K562 (cell line): ENCODE measurements around the gene NOP14. TPM values are rescaled to one million over a fixed set of nuclear protein-coding genes. Genes with fewer than 3 reads are reported as not detected.

ENCODE experiments used
- ATAC-seq: fragments of 200-7000 bp; cut with Tn5 transposase; 3 replicates; pipeline ENCODE4 v1.9.1; 2020; ENCODE audit warnings: moderate library complexity
- BruUV-seq: library from RNA; stranded (reverse); fragments of 400-500 nt; replicated peaks from 2 replicates; lab custom pipeline; 2021; lab: Mats Ljungman, UMichigan
- CTCF ChIA-PET: fragments of 300-600 bp; formaldehyde crosslinking; extraction: SDS; loops from one replicate; lab custom pipeline; 2021; ENCODE audit warnings: low intra/inter-chr PET ratio; lab: Yijun Ruan, JAX
- POLR2A ChIA-PET: fragments of 300-600, 350-650 bp; sonication (Branson Sonifier 250); formaldehyde crosslinking; extraction: SDS; loops from one replicate; lab custom pipeline; 2021; ENCODE audit warnings: antibody characterized with exemption, inconsistent platforms; lab: Yijun Ruan, JAX
- DNase-seq, 4 experiments: peaks; one replicate each; pipeline versions ENCODE4 v3.0.0 to v3.0.0-alpha.2; 2011 to 2018; ENCODE audit warnings: low spot score in 3 of 4, mixed read lengths in 3 of 4; ENCODE audit errors: extremely low read depth in 1 of 4
- FAIRE-seq: peaks from 2 replicates; lab custom pipeline; 2011; peaks lifted over from hg19 to GRCh38; lab: Jason Lieb, UNC
- H2AFZ ChIP-seq: 2 replicates; pipeline ENCODE4 v1.6.0; 2011; ENCODE audit warnings: low read depth, low read length, control low read depth, inconsistent platforms
- H3K27ac ChIP-seq: fragments of 200-600 bp; 3 replicates; pipeline ENCODE4 v1.8.0; 2011; ENCODE audit warnings: low read depth, mild to moderate bottlenecking, control low read depth, inconsistent platforms, low read length, moderate library complexity, mixed read lengths; ENCODE audit errors: extremely low read depth
- H3K27me3 ChIP-seq, 2 experiments: fragments of 300-600 bp in 1 of 2; 2 replicates in 1 of 2; 3 replicates in 1 of 2; pipeline versions ENCODE4 v1.6.0 to v1.8.0; 2011; ENCODE audit warnings: inconsistent platforms in 2 of 2, low read length in 2 of 2, mild to moderate bottlenecking in 1 of 2, mixed read lengths in 1 of 2, moderate library complexity in 1 of 2; ENCODE audit not compliant: control insufficient read depth in 2 of 2, insufficient read depth in 2 of 2
- H3K36me3 ChIP-seq: fragments of 300-600 bp; 3 replicates; pipeline ENCODE4 v1.8.0; 2011; ENCODE audit warnings: mild to moderate bottlenecking, low read length, inconsistent platforms; ENCODE audit not compliant: control insufficient read depth, insufficient read depth
- H3K4me1 ChIP-seq, 2 experiments: fragments of 200-600 bp in 1 of 2; replicated peaks in 1 of 2; 2 replicates in 1 of 2; 3 replicates in 1 of 2; pipeline versions ENCODE4 v1.5.1 to v1.8.0; 2011; ENCODE audit warnings: inconsistent platforms in 2 of 2, low read length in 2 of 2, mild to moderate bottlenecking in 1 of 2, mixed read lengths in 1 of 2, moderate library complexity in 1 of 2; ENCODE audit not compliant: control insufficient read depth in 2 of 2, insufficient read depth in 2 of 2
- H3K4me2 ChIP-seq: 2 replicates; pipeline ENCODE4 v1.6.1; 2011; ENCODE audit warnings: low read length, control low read depth, inconsistent platforms, mixed read lengths; ENCODE audit not compliant: insufficient read depth
- H3K4me3 ChIP-seq: fragments of 200-600 bp; sonication (generic), shearing (Covaris generic); 2 replicates; pipeline ENCODE4 v1.5.1; 2016; ENCODE audit warnings: control low read depth, inconsistent platforms
- H3K79me2 ChIP-seq: fragments of 200-600 bp; 3 replicates; pipeline ENCODE4 v1.8.0; 2011; ENCODE audit warnings: low read length, inconsistent platforms; ENCODE audit not compliant: control insufficient read depth, insufficient read depth
- H3K9ac ChIP-seq, 2 experiments: 2 replicates each; pipeline versions ENCODE4 v1.6.0 to v1.6.1; 2011; ENCODE audit warnings: low read depth in 2 of 2, low read length in 2 of 2, control low read depth in 1 of 2, inconsistent platforms in 1 of 2, mild to moderate bottlenecking in 1 of 2, mixed read lengths in 1 of 2; ENCODE audit not compliant: insufficient read depth in 1 of 2
- H3K9me1 ChIP-seq: one replicate; pipeline ENCODE4 v1.6.0; 2011; ENCODE audit warnings: inconsistent platforms, mild to moderate bottlenecking, low read length, moderate library complexity; ENCODE audit not compliant: control insufficient read depth, insufficient read depth
- H3K9me3 ChIP-seq: replicated peaks from 2 replicates; pipeline ENCODE4 v1.5.1; 2011; ENCODE audit warnings: low read depth, low read length, inconsistent platforms; ENCODE audit not compliant: control insufficient read depth, insufficient read depth
- H4K20me1 ChIP-seq: replicated peaks from 2 replicates; pipeline ENCODE4 v1.6.1; 2011; ENCODE audit warnings: low read length, inconsistent platforms, mixed read lengths; ENCODE audit not compliant: control insufficient read depth, insufficient read depth
- HNRNPLL ChIP-seq: fragments of 200-400 bp; formaldehyde crosslinking; IDR thresholded peaks from 2 replicates; pipeline ENCODE4 v1.6.1; 2017; ENCODE audit warnings: low read length, low read depth, mild to moderate bottlenecking; ENCODE audit not compliant: poor library complexity, severe bottlenecking
- MYNN ChIP-seq, 2 experiments: sonication (generic); formaldehyde crosslinking in 1 of 2; IDR thresholded peaks; 2 replicates each; pipeline versions ENCODE4 v1.5.0 to v1.6.1; 2016 to 2020; ENCODE audit warnings: antibody characterized with exemption in 1 of 2, missing genetic modification reagents in 1 of 2
- NBN ChIP-seq: fragments of 450-650 bp; IDR thresholded peaks from 2 replicates; pipeline ENCODE4 v1.6.1; 2016; ENCODE audit warnings: low read depth, mild to moderate bottlenecking
- POLR2G ChIP-seq: fragments of 200-400 bp; formaldehyde crosslinking; IDR thresholded peaks from 2 replicates; pipeline ENCODE4 v1.6.1; 2017; ENCODE audit warnings: low read depth, mild to moderate bottlenecking, antibody characterized with exemption, low read length, moderate library complexity
- PREB ChIP-seq: sonication (generic); formaldehyde crosslinking; IDR thresholded peaks from 2 replicates; pipeline ENCODE4 v1.8.1; 2023; ENCODE audit warnings: mild to moderate bottlenecking, missing genetic modification reagents
- PTBP1 ChIP-seq: fragments of 200-400 bp; formaldehyde crosslinking; IDR thresholded peaks from 2 replicates; pipeline ENCODE4 v1.6.1; 2017; ENCODE audit warnings: low read depth, low read length
- SRSF9 ChIP-seq: fragments of 200-400 bp; formaldehyde crosslinking; IDR thresholded peaks from 2 replicates; pipeline ENCODE4 v1.6.1; 2017; ENCODE audit warnings: low read depth, low read length, borderline replicate concordance
- STAT6 ChIP-seq: sonication (generic); formaldehyde crosslinking; IDR thresholded peaks from 2 replicates; pipeline ENCODE4 v1.8.1; 2023; ENCODE audit warnings: mild to moderate bottlenecking, missing genetic modification reagents
- SUPT5H ChIP-seq: fragments of 450-650 bp; IDR thresholded peaks from 2 replicates; pipeline ENCODE4 v1.6.1; 2016
- ZBTB33 ChIP-seq: sonication (generic); formaldehyde crosslinking; IDR thresholded peaks from 2 replicates; pipeline ENCODE4 v1.8.1; 2023; ENCODE audit warnings: mild to moderate bottlenecking, missing genetic modification reagents
- ZFX ChIP-seq: sonication (generic); formaldehyde crosslinking; IDR thresholded peaks from 2 replicates; pipeline ENCODE4 v1.8.0; 2022; ENCODE audit warnings: mild to moderate bottlenecking, missing genetic modification reagents, moderate library complexity
- WGBS: fragments of 100-300 bp; shearing (Covaris generic); methylation state at CpG from one replicate; pipeline ENCODE4 v1.1.6; 2016; ENCODE audit warnings: low coverage, mixed read lengths; ENCODE audit not compliant: insufficient coverage; ENCODE audit errors: missing lambda C conversion rate; 5-methylcytosine and 5-hydroxymethylcytosine counted together
- in situ Hi-C: fragments of 300-500 bp; cut with MboI; formaldehyde crosslinking; loops from 4 replicates; pipeline ENCODE4 v1.15.0; 2018; ENCODE audit warnings: inconsistent platforms, mixed read lengths
- intact Hi-C: fragments of 100-400 bp; cut with micrococcal nuclease; formaldehyde crosslinking; loops from 2 replicates; pipeline ENCODE4 v1.14.2; 2022
- polyA plus RNA-seq, 8 experiments: library from polyadenylated mRNA; depleted of rRNA in 4 of 8; stranded (reverse) in 5 of 8; unstranded in 3 of 8; fragments of >200 nt; fragmentation: Nextera tagmentation in 2 of 8; fragmentation: Illumina TruSeq in 1 of 8; extraction: Ambion mirVana in 2 of 8; extraction: Trizol in 1 of 8; gene quantifications; 2 replicates each; pipeline versions ENCODE4 v1.2.1 to v1.2.3, GENCODE V29; 2011 to 2014; ENCODE audit warnings: inconsistent platforms in 1 of 8, missing spikeins in 1 of 8
- total RNA-seq, 7 experiments: library from RNA; depleted of rRNA in 6 of 7; stranded (reverse); fragments of >200 nt in 6 of 7; fragmentation: Illumina TruSeq in 2 of 7; extraction: Trizol in 2 of 7; gene quantifications; 2 replicates each; pipeline versions ENCODE4 v1.2.1 to v1.2.3, GENCODE V29; 2011 to 2021; ENCODE audit warnings: low replicate concordance in 1 of 7

NOP14 gene
- total and polyA plus RNA-seq, 9 of the 15 experiments (the other 6 are each of a cell fraction or from before 2014, with no cell fraction given) = 12.7 to 76.0 (median 50.9) TPM

GRCh38 chr4:2936773-2937145 is 26.4 kb downstream of the NOP14 start:
- H3K9me3 ChIP-seq = no peaks in the 10 kb centered on the region
- H3K36me3 ChIP-seq = peaks cover 62% of the 10 kb centered on the region
- peak overlapping the region; percentile 77; a peak in 3 of 4 replicates for H3K9ac ChIP-seq
- H3K27me3 ChIP-seq = no peaks in the 10 kb centered on the region
- peak overlapping the region; percentile 86; the same call in 1 of the 2 replicates for H3K4me2 ChIP-seq
- peaks cover 28% of the 10 kb centered on the region; the same call in 2 of the 3 replicates for H3K79me2 ChIP-seq
- peaks cover 17% of the 10 kb centered on the region; the same call in 1 of the 2 replicates for H4K20me1 ChIP-seq
- in situ Hi-C loops = no loop called here
- H3K4me1 ChIP-seq = peaks cover 17 to 63% of the 10 kb centered on the region in 2 experiments; a peak in 4 of 5 replicates
- H2AFZ ChIP-seq = no peak overlapping the region
- BruUV-seq = no TSS peak
- TF ChIP-seq ZBTB33 (CRISPR knock-in tag) (peak; percentile 78; the same call in 1 of the 2 replicates), ZFX (peak; percentile 33), PREB (CRISPR knock-in tag) (0 out of 2 replicates have a peak, but pooled peaks have one; percentile 4), MYNN (IDR thresholded peaks at IDR 0.05) (0 out of 2 replicates have a peak, but pooled peaks have one; percentile 22), MYNN (CRISPR knock-in tag; IDR thresholded peaks at IDR 0.05) (no peak), SRSF9 (no peak), STAT6 (CRISPR knock-in tag) (no peak), POLR2G (peak; percentile 55; the same call in 1 of the 2 replicates), HNRNPLL (no peak), PTBP1 (no peak), SUPT5H (0 out of 2 replicates have a peak, but pooled peaks have one; percentile 41), NBN (no peak)
- no peak; the same call in none of the 3 replicates for ATAC-seq
- intact Hi-C loops = loop anchor here (1.0 kb wide), 1 partner anchor 172 kb away; no protein-coding TSS in a partner anchor
- FAIRE-seq = peak; percentile 70
- DNase-seq = peak in 1 of 4 experiments; percentile 56
- peak overlapping the region; percentile 68; the same call in 2 of the 3 replicates for H3K27ac ChIP-seq
- WGBS = 50% methylated on average over 4 of the region's 6 CpGs
- ChIA-PET CTCF (no interaction called here), POLR2A (interaction anchor here (0.7 to 2.7 kb wide), 4 partner anchors 14 to 46 kb away, joined by 3 to 30 read pairs (median 4); partner anchors contain the start of genes GRK4 and NOP14)
- 0 out of 2 replicates have a peak overlapping the region, but pooled peaks have one; percentile 84 for H3K4me3 ChIP-seq
- H3K9me1 ChIP-seq = no peaks in the 10 kb centered on the region
